SK-N-SH treated with all-trans-retinoic acid at 6 μM for 48 hours (cell line): Measurements from ENCODE around the gene MCEMP1.

ENCODE experiments used
- OSR1 ChIP-seq: fragments of 250-450 bp; sonication (Bioruptor Pico); IDR thresholded peaks from 2 replicates; pipeline ENCODE4 v1.8.0; 2022; ENCODE audit warnings: moderate library complexity, mild to moderate bottlenecking, inconsistent platforms
- SNAI2 ChIP-seq: fragments of 250-450 bp; sonication (Bioruptor Pico); IDR thresholded peaks from 2 replicates; pipeline ENCODE4 v1.5.0; 2020; ENCODE audit warnings: mild to moderate bottlenecking, moderate library complexity
- ZFP3 ChIP-seq: fragments of 250-450 bp; sonication (Bioruptor Pico); IDR thresholded peaks from 2 replicates; pipeline ENCODE4 v1.5.0; 2020; ENCODE audit warnings: mild to moderate bottlenecking, moderate library complexity
- ZFP30 ChIP-seq: fragments of 450-650 bp; formaldehyde crosslinking; IDR thresholded peaks from 2 replicates; pipeline ENCODE4 v1.5.0; 2022; ENCODE audit warnings: mild to moderate bottlenecking, moderate library complexity
- ZNF70 ChIP-seq: fragments of 450-650 bp; formaldehyde crosslinking; IDR thresholded peaks from 2 replicates; pipeline ENCODE4 v1.5.0; 2020; ENCODE audit warnings: mild to moderate bottlenecking, moderate library complexity
- ZNF8 ChIP-seq: fragments of 450-650 bp; formaldehyde crosslinking; IDR thresholded peaks from 2 replicates; pipeline ENCODE4 v1.5.0; 2020; ENCODE audit warnings: mild to moderate bottlenecking, moderate library complexity
- TF ChIP-seq, protein P1 (sequence below): fragments of 250-450 bp; sonication (Bioruptor Pico); IDR thresholded peaks from 2 replicates; pipeline ENCODE4 v1.8.0; 2020; ENCODE audit warnings: mild to moderate bottlenecking, moderate library complexity, borderline replicate concordance

DNA sequence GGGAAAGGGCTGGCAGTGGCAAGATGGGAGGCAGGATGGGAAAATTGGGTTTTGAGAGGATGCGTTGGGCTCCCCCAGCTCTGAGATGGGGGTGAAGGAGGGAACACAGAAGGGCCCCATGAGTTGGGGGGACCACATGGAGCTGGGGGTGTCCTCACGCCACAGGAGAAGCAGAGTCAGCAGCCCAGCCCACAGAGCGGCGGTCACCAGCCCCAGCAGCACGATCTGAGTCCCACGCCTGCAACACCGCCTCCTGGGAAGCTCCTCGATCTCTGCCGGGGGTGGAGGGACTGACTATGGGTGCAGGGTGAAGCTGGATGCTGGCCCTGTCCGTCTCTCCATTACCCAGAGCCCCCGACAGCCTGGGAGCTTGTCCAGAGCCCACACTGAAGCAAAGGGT, 21.7 kb downstream of the MCEMP1 start:
- TF ChIP-seq SNAI2 (CRISPR knock-in tag) = no peak
- TF ChIP-seq, protein P1, sequence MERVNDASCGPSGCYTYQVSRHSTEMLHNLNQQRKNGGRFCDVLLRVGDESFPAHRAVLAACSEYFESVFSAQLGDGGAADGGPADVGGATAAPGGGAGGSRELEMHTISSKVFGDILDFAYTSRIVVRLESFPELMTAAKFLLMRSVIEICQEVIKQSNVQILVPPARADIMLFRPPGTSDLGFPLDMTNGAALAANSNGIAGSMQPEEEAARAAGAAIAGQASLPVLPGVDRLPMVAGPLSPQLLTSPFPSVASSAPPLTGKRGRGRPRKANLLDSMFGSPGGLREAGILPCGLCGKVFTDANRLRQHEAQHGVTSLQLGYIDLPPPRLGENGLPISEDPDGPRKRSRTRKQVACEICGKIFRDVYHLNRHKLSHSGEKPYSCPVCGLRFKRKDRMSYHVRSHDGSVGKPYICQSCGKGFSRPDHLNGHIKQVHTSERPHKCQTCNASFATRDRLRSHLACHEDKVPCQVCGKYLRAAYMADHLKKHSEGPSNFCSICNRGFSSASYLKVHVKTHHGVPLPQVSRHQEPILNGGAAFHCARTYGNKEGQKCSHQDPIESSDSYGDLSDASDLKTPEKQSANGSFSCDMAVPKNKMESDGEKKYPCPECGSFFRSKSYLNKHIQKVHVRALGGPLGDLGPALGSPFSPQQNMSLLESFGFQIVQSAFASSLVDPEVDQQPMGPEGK (CRISPR knock-in tag) = no peak
- TF ChIP-seq ZFP30 (CRISPR knock-in tag) = no peak
- no peak for TF ChIP-seq ZNF8 (CRISPR knock-in tag)
- no peak for TF ChIP-seq ZFP3 (CRISPR knock-in tag)
- no peak for TF ChIP-seq OSR1 (CRISPR knock-in tag)
- no peak for TF ChIP-seq ZNF70 (CRISPR knock-in tag)
